ENCODE data around the gene ANKRD55.
"Not testable (repeated sequence)": the region's sequence is repeated elsewhere in the genome, so short reads cannot be mapped to it uniquely, and the experiment has no call there.

The ANKRD55 gene

DNA sequence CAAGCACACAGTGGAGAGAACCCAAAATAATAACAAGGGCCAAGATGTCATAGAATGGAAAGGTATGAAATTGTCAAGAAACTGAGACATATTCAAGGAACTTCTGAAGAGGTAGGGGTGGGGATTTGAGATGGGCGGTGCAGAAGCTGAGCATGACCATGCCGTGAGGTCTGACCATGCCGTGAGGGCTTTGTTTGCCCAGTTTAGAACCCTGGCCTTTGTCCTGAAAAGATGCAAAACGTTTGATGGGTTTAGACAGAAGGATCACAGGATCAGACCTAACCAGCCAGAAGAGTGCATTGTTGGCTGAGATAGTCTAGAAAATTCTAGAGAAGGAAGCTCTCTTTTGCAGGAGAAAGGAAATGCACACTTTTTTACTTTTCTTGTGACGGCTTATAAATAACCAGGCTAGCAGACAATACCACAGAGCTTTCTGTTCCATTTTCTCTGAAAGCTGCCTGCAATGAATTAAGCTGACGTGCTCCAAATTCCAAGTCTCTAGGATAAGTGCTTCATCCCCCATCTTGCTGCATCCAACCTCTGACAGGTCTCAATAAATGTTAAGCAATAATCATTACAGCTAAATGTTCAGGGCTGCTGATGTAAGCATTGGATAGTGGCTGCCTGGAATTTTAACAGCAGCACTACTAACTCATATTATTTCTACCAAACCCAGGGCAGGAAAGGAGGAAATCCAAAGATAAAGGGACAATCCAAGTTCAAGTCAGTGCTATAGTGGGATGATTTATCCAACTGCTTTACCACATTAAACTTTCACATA is 127.4 kb downstream of the ANKRD55 start:
- Histone ChIP-seq H3K9me3 (no peaks in the 10 kb centered on the region), H3K36me3 (no peaks in the 10 kb centered on the region), H3K4me3 (ENCODE audit: low read depth, low read length) (no peak overlapping the region), H3K4me1 (peaks cover 4% of the 10 kb centered on the region; the same call in 1 of the 2 replicates), H3K27me3 (no peaks in the 10 kb centered on the region)
- DNase-seq = no peak
- TF ChIP-seq, protein P1, sequence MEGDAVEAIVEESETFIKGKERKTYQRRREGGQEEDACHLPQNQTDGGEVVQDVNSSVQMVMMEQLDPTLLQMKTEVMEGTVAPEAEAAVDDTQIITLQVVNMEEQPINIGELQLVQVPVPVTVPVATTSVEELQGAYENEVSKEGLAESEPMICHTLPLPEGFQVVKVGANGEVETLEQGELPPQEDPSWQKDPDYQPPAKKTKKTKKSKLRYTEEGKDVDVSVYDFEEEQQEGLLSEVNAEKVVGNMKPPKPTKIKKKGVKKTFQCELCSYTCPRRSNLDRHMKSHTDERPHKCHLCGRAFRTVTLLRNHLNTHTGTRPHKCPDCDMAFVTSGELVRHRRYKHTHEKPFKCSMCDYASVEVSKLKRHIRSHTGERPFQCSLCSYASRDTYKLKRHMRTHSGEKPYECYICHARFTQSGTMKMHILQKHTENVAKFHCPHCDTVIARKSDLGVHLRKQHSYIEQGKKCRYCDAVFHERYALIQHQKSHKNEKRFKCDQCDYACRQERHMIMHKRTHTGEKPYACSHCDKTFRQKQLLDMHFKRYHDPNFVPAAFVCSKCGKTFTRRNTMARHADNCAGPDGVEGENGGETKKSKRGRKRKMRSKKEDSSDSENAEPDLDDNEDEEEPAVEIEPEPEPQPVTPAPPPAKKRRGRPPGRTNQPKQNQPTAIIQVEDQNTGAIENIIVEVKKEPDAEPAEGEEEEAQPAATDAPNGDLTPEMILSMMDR (IDR thresholded peaks at IDR 0.05; ENCODE audit: low read depth, low read length) = no peak

DNA sequence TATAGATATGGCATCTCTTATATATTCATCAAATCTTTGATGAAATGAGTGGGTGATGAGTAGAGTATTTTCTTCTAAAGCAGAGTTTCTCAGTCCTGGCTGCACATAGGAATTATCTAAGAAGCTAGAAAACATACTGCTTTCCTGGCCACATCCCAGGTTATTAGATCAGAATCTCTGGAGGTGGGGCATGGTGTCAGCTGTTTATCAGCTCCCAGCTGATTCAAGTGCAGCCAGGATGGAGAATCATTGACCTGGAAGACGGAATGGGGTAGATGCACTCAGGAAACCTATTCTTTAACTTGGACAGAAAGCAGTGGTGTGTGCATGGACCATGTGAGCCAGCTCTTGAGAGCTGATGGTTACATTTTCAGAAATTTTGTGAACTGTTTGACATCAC is 130.2 kb downstream of the ANKRD55 start:
- H3K9me3 ChIP-seq = no peaks in the 10 kb centered on the region
- peaks cover 15% of the 10 kb centered on the region; the same call in 1 of the 2 replicates for H3K4me1 ChIP-seq
- H3K36me3 ChIP-seq = no peaks in the 10 kb centered on the region
- H3K27me3 ChIP-seq = no peaks in the 10 kb centered on the region
- no peak for DNase-seq
- TF ChIP-seq, protein P1 (IDR thresholded peaks at IDR 0.05; ENCODE audit: low read depth, low read length) = no peak
- no peak overlapping the region for H3K4me3 ChIP-seq (ENCODE audit: low read depth, low read length)

GRCh38 chr5:56102207-56102606 is 130.9 kb downstream of the ANKRD55 start:
- not testable (repeated sequence) for H3K4me3 ChIP-seq (ENCODE audit: low read depth, low read length); H3K9me3 ChIP-seq; DNase-seq; H3K36me3 ChIP-seq; H3K27me3 ChIP-seq
- peaks cover 15% of the 10 kb centered on the region; the same call in 1 of the 2 replicates for H3K4me1 ChIP-seq

GRCh38 chr5:56101180-56101579 is 131.9 kb downstream of the ANKRD55 start:
- TF ChIP-seq, protein P1 (IDR thresholded peaks at IDR 0.05; ENCODE audit: low read depth, low read length) = no peak
- Histone ChIP-seq H3K27me3 (no peaks in the 10 kb centered on the region), H3K4me3 (ENCODE audit: low read depth, low read length) (no peak overlapping the region), H3K4me1 (peaks cover 15% of the 10 kb centered on the region; the same call in 1 of the 2 replicates), H3K9me3 (no peaks in the 10 kb centered on the region), H3K36me3 (no peaks in the 10 kb centered on the region)
- no peak for DNase-seq

DNA sequence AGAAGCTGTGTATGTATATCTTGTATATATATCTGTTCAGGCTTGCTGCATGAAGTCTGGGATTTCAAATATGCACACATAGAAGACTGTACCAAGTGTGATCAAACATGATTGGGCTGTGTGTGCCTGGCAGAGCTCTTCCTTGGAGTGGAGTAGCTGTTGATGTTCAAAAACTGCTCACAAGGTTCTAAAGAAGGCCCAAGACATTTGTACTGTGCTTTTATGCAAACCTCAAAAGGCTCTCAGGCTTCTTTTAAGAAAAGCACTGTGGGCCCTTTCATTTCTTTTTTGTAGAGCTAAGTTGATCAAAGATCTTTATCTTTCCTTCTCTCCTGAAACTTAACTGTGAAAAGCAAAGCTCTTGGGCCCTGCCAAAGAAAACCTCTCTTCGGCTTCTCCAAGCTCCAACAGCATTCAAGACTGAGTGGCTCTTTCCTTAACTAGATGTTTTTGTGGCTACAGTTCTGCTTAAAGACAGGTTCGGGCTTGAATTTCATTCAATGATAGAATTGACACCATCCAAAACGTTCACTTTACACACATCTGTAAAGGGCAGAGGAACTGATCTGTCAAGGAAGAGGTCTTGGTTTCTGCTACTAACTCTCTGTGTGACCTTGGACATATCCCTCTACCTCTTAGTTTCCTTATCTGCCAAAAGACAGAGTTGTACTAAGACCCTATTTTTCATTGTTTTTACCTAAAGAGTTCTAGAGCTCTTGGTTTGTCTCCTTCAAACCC is 132.5 kb downstream of the ANKRD55 start:
- DNase-seq = no peak
- Histone ChIP-seq H3K27me3 (no peaks in the 10 kb centered on the region), H3K4me3 (ENCODE audit: low read depth, low read length) (no peak overlapping the region), H3K9me3 (no peaks in the 10 kb centered on the region), H3K36me3 (no peaks in the 10 kb centered on the region), H3K4me1 (peaks cover 15% of the 10 kb centered on the region; the same call in 1 of the 2 replicates)
- TF ChIP-seq, protein P1 (IDR thresholded peaks at IDR 0.05; ENCODE audit: low read depth, low read length) = no peak

GRCh38 chr5:56099346-56099745 is 133.8 kb downstream of the ANKRD55 start:
- Histone ChIP-seq H3K9me3 (no peaks in the 10 kb centered on the region), H3K36me3 (no peaks in the 10 kb centered on the region), H3K27me3 (no peaks in the 10 kb centered on the region), H3K4me1 (peaks cover 15% of the 10 kb centered on the region; the same call in 1 of the 2 replicates), H3K4me3 (ENCODE audit: low read depth, low read length) (no peak overlapping the region)
- DNase-seq = no peak
- TF ChIP-seq, protein P1 (IDR thresholded peaks at IDR 0.05; ENCODE audit: low read depth, low read length) = no peak

Data from BE2C (cell line).